ENCODE results near the gene CNTNAP2.

Gene CNTNAP2

DNA sequence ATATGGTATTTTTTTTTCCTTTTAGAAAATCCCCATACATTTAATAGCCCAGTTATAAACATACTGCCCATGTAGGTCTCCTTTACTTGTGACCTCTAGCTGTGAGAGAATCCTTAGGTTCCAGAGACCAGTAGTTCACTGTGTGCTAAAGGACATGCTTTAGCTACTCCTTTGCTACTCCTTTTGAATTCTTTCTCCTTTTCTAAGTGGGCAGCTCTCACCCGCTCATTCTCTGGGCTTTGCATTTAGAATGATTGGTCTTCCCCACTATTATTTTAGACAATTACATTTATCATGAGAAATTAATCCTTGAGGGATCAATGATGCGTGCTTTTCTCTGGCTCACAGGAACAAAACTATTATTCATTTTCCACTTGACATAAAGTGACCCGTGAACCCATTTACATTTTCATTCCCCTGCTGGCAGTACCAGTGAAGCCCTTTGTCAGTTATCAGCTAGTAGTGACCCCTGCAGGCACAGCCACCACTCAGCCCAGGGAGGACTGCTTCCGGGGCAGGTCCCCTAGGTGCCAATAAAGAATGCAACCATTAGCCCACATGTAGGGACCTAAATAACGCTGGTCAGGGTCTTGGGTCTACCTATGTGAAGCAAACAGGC is 844.3 kb downstream of the CNTNAP2 start:
- Histone ChIP-seq H3K4me2 (ENCODE audit: insufficient read depth, low read length) (no peak overlapping the region), H3K4me3 (ENCODE audit: low read depth in 1 of 2, low read length in 2 of 2) (no peak overlapping the region), H4K20me1 (ENCODE audit: insufficient read depth, low read length) (no peaks in the 10 kb centered on the region), H3K9me3 (ENCODE audit: insufficient read depth, low read length, severe bottlenecking) (no peaks in the 10 kb centered on the region), H3K79me2 (ENCODE audit: insufficient read depth, low read length) (no peaks in the 10 kb centered on the region), H3K36me3 (ENCODE audit: insufficient read depth, low read length) (no peaks in the 10 kb centered on the region), H3K9ac (ENCODE audit: low read depth, low read length) (no peak overlapping the region), H3K4me1 (ENCODE audit: insufficient read depth, low read length) (no peaks in the 10 kb centered on the region), H2AFZ (ENCODE audit: low read depth, low read length) (no peak overlapping the region), H3K27ac (ENCODE audit: low read length) (no peak overlapping the region), H3K27me3 (ENCODE audit: insufficient read depth, low read length, poor library complexity) (no peaks in the 10 kb centered on the region)
- TF ChIP-seq, protein P1, sequence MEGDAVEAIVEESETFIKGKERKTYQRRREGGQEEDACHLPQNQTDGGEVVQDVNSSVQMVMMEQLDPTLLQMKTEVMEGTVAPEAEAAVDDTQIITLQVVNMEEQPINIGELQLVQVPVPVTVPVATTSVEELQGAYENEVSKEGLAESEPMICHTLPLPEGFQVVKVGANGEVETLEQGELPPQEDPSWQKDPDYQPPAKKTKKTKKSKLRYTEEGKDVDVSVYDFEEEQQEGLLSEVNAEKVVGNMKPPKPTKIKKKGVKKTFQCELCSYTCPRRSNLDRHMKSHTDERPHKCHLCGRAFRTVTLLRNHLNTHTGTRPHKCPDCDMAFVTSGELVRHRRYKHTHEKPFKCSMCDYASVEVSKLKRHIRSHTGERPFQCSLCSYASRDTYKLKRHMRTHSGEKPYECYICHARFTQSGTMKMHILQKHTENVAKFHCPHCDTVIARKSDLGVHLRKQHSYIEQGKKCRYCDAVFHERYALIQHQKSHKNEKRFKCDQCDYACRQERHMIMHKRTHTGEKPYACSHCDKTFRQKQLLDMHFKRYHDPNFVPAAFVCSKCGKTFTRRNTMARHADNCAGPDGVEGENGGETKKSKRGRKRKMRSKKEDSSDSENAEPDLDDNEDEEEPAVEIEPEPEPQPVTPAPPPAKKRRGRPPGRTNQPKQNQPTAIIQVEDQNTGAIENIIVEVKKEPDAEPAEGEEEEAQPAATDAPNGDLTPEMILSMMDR (IDR thresholded peaks at IDR 0.05; ENCODE audit: borderline replicate concordance, extremely low read depth, low read length, poor library complexity, severe bottlenecking): no peak
- no peak for TF ChIP-seq EZH2 (IDR thresholded peaks at IDR 0.05; ENCODE audit: borderline replicate concordance, low read depth, low read length, severe bottlenecking)
- DNase-seq (no peak), ATAC-seq (ENCODE audit: insufficient read depth, low read depth) (no peak)

DNA sequence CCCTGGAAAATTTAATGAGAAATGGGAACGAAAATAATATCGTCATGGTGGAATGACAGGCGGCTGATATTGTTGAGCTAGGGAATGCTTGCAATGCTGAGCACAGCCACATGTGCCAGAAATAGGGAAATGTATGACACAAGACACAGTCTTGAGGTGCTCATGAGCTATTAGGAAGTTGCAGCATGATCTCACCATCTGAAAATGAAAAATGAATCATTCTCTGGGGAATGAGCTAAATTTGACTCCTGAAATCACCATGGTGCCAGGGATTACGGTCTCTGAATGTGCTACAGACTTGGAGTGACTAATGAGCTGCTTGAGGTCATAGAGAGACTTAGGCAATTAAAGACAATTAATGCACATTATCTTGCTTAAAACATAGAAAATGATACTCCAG is 845.0 kb downstream of the CNTNAP2 start:
- ATAC-seq (ENCODE audit: insufficient read depth, low read depth) (no peak), DNase-seq (no peak)
- H3K27ac ChIP-seq (ENCODE audit: low read length): no peak overlapping the region
- no peak overlapping the region for H3K4me2 ChIP-seq (ENCODE audit: insufficient read depth, low read length)
- H3K9me3 ChIP-seq (ENCODE audit: insufficient read depth, low read length, severe bottlenecking): no peaks in the 10 kb centered on the region
- no peak overlapping the region for H3K9ac ChIP-seq (ENCODE audit: low read depth, low read length)
- H3K4me1 ChIP-seq (ENCODE audit: insufficient read depth, low read length): no peaks in the 10 kb centered on the region
- no peak overlapping the region for H3K4me3 ChIP-seq (ENCODE audit: low read depth in 1 of 2, low read length in 2 of 2)
- H3K36me3 ChIP-seq (ENCODE audit: insufficient read depth, low read length): no peaks in the 10 kb centered on the region
- H3K27me3 ChIP-seq (ENCODE audit: insufficient read depth, low read length, poor library complexity): no peaks in the 10 kb centered on the region
- no peak overlapping the region for H2AFZ ChIP-seq (ENCODE audit: low read depth, low read length)
- no peaks in the 10 kb centered on the region for H3K79me2 ChIP-seq (ENCODE audit: insufficient read depth, low read length)
- no peaks in the 10 kb centered on the region for H4K20me1 ChIP-seq (ENCODE audit: insufficient read depth, low read length)
- TF ChIP-seq, protein P1 (IDR thresholded peaks at IDR 0.05; ENCODE audit: borderline replicate concordance, extremely low read depth, low read length, poor library complexity, severe bottlenecking): no peak
- no peak for TF ChIP-seq EZH2 (IDR thresholded peaks at IDR 0.05; ENCODE audit: borderline replicate concordance, low read depth, low read length, severe bottlenecking)

DNA sequence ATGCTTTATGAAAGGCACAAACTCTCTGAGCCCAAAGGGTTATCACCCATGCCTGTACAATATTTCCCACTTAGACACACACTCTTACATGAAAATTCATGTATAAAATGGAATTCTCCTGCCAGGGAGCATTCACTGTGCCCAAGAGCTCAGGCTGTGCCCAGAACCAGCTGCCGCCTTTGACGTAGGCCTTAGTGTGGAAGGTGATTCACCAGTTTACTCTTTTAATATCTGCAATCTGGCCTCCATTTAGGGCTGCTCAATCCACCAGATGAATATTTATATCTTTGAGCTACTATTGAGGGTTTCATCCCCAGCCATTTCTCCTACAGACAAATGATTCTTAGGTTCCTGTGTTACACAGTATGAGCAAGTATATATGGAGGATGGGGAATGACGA is 849.7 kb downstream of the CNTNAP2 start:
- H2AFZ ChIP-seq (ENCODE audit: low read depth, low read length): no peak overlapping the region
- DNase-seq (no peak), ATAC-seq (ENCODE audit: insufficient read depth, low read depth) (no peak)
- H3K4me2 ChIP-seq (ENCODE audit: insufficient read depth, low read length): no peak overlapping the region
- no peaks in the 10 kb centered on the region for H3K36me3 ChIP-seq (ENCODE audit: insufficient read depth, low read length)
- H3K9me3 ChIP-seq (ENCODE audit: insufficient read depth, low read length, severe bottlenecking): no peaks in the 10 kb centered on the region
- H3K27me3 ChIP-seq (ENCODE audit: insufficient read depth, low read length, poor library complexity): no peaks in the 10 kb centered on the region
- H3K27ac ChIP-seq (ENCODE audit: low read length): no peak overlapping the region
- no peak for TF ChIP-seq EZH2 (IDR thresholded peaks at IDR 0.05; ENCODE audit: borderline replicate concordance, low read depth, low read length, severe bottlenecking)
- TF ChIP-seq, protein P1 (IDR thresholded peaks at IDR 0.05; ENCODE audit: borderline replicate concordance, extremely low read depth, low read length, poor library complexity, severe bottlenecking): no peak
- H3K9ac ChIP-seq (ENCODE audit: low read depth, low read length): no peak overlapping the region
- no peak overlapping the region for H3K4me3 ChIP-seq (ENCODE audit: low read depth in 1 of 2, low read length in 2 of 2)
- no peaks in the 10 kb centered on the region for H4K20me1 ChIP-seq (ENCODE audit: insufficient read depth, low read length)
- H3K4me1 ChIP-seq (ENCODE audit: insufficient read depth, low read length): no peaks in the 10 kb centered on the region
- H3K79me2 ChIP-seq (ENCODE audit: insufficient read depth, low read length): no peaks in the 10 kb centered on the region
